ENCODE measurements around the gene PRIM2.
"Not testable (repeated sequence)": the region's sequence is repeated elsewhere in the genome, so short reads cannot be mapped to it uniquely, and the experiment has no call there.

DNA sequence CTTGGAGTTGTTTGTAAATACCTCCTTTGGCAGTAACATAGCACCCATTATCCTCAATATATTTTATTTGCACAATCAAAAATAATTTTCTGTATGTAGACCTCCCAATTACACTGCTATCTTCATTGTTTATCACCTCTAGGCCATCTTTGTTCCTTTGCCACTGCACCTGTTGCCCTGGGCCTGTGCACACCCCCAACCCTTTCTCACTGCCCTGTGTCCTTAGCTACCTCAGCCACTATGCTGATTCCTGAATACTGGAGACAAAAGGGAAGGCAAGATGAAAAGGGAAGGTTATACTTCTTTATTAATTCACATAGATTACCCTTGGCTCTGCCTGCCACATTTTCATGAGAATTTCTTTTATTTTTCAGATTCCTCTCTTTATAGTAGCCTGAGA, 127.9 kb downstream of the PRIM2 start:
- not testable (repeated sequence) for TF ChIP-seq TCF4 (CRISPR knock-in tag; IDR thresholded peaks at IDR 0.05; ENCODE audit: borderline replicate concordance); PPARA (CRISPR knock-in tag; IDR thresholded peaks at IDR 0.05; ENCODE audit: borderline replicate concordance); ESRRG (CRISPR knock-in tag; IDR thresholded peaks at IDR 0.05); GLIS3 (CRISPR knock-in tag; IDR thresholded peaks at IDR 0.05); ZFP3 (CRISPR knock-in tag; IDR thresholded peaks at IDR 0.05); ARNTL (CRISPR knock-in tag; IDR thresholded peaks at IDR 0.05; ENCODE audit: borderline replicate concordance, low read depth); SNAI2 (CRISPR knock-in tag; IDR thresholded peaks at IDR 0.05); CREB5 (CRISPR knock-in tag; IDR thresholded peaks at IDR 0.05; ENCODE audit: low read depth); ZNF8 (CRISPR knock-in tag; IDR thresholded peaks at IDR 0.05)
- TF ChIP-seq, protein P1, sequence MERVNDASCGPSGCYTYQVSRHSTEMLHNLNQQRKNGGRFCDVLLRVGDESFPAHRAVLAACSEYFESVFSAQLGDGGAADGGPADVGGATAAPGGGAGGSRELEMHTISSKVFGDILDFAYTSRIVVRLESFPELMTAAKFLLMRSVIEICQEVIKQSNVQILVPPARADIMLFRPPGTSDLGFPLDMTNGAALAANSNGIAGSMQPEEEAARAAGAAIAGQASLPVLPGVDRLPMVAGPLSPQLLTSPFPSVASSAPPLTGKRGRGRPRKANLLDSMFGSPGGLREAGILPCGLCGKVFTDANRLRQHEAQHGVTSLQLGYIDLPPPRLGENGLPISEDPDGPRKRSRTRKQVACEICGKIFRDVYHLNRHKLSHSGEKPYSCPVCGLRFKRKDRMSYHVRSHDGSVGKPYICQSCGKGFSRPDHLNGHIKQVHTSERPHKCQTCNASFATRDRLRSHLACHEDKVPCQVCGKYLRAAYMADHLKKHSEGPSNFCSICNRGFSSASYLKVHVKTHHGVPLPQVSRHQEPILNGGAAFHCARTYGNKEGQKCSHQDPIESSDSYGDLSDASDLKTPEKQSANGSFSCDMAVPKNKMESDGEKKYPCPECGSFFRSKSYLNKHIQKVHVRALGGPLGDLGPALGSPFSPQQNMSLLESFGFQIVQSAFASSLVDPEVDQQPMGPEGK (CRISPR knock-in tag; IDR thresholded peaks at IDR 0.05; ENCODE audit: borderline replicate concordance), result not testable (repeated sequence)
